Brain microvascular endothelial cell (primary cell): ENCODE measurements around the gene GABRD.

Source experiments
- DNase-seq: peaks from one replicate; pipeline ENCODE4 v3.0.0-alpha.2; 2020
- H3K27ac ChIP-seq: fragments of 250-450 bp; sonication (Bioruptor Pico); 2 replicates; pipeline ENCODE4 v1.5.1; 2020; ENCODE audit warnings: mild to moderate bottlenecking, moderate library complexity
- H3K27me3 ChIP-seq: fragments of 250-450 bp; sonication (Bioruptor Pico); replicated peaks from 2 replicates; pipeline ENCODE4 v1.5.1; 2020; ENCODE audit warnings: mild to moderate bottlenecking
- H3K36me3 ChIP-seq: fragments of 250-450 bp; sonication (Bioruptor Pico); replicated peaks from 2 replicates; pipeline ENCODE4 v1.5.1; 2020; ENCODE audit warnings: mild to moderate bottlenecking
- H3K4me3 ChIP-seq: 2 replicates; pipeline ENCODE4 v1.5.1; 2011; ENCODE audit warnings: low read depth, mild to moderate bottlenecking, control low read depth, low read length, moderate library complexity
- in situ Hi-C: cut with HindIII; loops from 2 replicates; pipeline ENCODE4 v1.10.0; 2017; ENCODE audit warnings: low sequenced_read_pairs, low pct_ligation_motif_present
- TF ChIP-seq, protein P1 (sequence below): IDR thresholded peaks from 2 replicates; pipeline ENCODE4 v1.5.1; 2011; ENCODE audit warnings: low read depth, mild to moderate bottlenecking, moderate library complexity, low read length, control low read depth, inconsistent platforms; ENCODE audit errors: missing control alignments

GABRD gene

GRCh38 chr1:2042830-2043773, 24.0 kb downstream of the GABRD start:
- TF ChIP-seq, protein P1, sequence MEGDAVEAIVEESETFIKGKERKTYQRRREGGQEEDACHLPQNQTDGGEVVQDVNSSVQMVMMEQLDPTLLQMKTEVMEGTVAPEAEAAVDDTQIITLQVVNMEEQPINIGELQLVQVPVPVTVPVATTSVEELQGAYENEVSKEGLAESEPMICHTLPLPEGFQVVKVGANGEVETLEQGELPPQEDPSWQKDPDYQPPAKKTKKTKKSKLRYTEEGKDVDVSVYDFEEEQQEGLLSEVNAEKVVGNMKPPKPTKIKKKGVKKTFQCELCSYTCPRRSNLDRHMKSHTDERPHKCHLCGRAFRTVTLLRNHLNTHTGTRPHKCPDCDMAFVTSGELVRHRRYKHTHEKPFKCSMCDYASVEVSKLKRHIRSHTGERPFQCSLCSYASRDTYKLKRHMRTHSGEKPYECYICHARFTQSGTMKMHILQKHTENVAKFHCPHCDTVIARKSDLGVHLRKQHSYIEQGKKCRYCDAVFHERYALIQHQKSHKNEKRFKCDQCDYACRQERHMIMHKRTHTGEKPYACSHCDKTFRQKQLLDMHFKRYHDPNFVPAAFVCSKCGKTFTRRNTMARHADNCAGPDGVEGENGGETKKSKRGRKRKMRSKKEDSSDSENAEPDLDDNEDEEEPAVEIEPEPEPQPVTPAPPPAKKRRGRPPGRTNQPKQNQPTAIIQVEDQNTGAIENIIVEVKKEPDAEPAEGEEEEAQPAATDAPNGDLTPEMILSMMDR, result peak; percentile 10
- no peak for DNase-seq
- Histone ChIP-seq H3K4me3 (no peak overlapping the region), H3K27me3 (peaks cover 5% of the 10 kb centered on the region), H3K27ac (no peak overlapping the region), H3K36me3 (no peaks in the 10 kb centered on the region)
- in situ Hi-C loops, result no loop called here

DNA sequence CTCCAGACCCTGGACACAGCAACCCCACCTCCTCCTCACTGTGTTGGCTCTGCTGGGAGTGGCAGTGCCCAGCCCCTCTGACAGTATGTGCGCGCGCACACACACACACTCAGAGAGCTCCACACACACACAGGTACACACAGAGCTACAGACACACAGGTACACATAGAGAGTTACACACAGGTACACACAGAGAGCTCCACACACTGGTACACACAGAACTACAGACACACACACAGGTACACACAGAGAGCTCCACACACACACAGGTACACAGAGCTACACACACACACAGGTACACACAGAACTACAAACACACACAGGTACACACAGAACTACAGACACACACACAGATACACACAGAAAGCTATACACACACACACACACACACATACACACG, 24.7 kb downstream of the GABRD start:
- TF ChIP-seq, protein P1, result no peak
- no peak for DNase-seq
- H3K27ac ChIP-seq, result no peak overlapping the region
- H3K4me3 ChIP-seq, result no peak overlapping the region
- no peaks in the 10 kb centered on the region for H3K36me3 ChIP-seq
- peaks cover 13% of the 10 kb centered on the region for H3K27me3 ChIP-seq
- in situ Hi-C loops, result no loop called here

- Histone ChIP-seq H3K4me3 (no peak overlapping the region), H3K36me3 (no peaks in the 10 kb centered on the region), H3K27me3 (peaks cover 18% of the 10 kb centered on the region), H3K27ac (no peak overlapping the region)
- in situ Hi-C loops, result no loop called here
- TF ChIP-seq, protein P1, result peak; percentile 59
- DNase-seq, result peak; percentile 16
Measured at GRCh38 chr1:2044510-2045319, 25.6 kb downstream of the GABRD start.

- TF ChIP-seq, protein P1, result no peak
- H3K36me3 ChIP-seq, result no peaks in the 10 kb centered on the region
- peaks cover 25% of the 10 kb centered on the region for H3K27me3 ChIP-seq
- no peak overlapping the region for H3K27ac ChIP-seq
- no peak for DNase-seq
- H3K4me3 ChIP-seq, result no peak overlapping the region
- in situ Hi-C loops, result no loop called here
Measured at GRCh38 chr1:2045468-2046173, 26.5 kb downstream of the GABRD start.

DNA sequence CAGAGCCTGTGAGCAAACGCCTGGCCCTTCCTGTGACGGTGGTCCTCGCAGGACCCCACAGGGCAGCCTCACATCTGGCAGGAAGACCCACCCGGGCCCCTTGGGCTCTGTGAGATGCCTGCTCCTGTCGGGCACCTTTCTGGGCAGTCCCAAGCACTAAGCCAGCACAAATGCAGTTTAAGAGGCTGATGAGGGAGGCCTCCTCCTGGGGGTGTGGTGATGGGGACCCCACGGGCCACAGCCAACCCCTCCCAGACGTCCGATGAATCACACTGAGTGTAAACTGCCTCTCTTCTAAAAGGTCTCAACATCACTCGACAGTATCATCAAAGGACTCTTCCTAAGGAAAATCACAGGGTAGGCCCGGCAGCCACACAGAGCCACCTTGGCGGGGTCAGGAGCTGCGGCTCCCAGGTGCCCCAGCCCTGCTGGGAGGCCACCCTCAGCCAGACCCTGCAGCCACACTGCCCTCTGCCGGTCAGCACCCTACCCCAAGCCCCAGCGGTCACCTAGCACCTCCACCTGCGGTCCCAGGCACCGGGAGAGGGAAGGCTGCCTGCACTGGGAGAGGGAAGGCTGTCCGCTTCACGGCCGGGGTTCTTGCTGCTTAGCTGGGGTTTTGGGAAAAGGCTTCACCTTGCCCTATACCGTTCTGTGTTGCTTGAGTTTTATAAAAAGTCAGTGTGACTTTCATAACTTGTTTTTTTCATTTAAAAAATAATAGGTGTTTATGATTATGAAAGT, 27.2 kb downstream of the GABRD start:
- no peaks in the 10 kb centered on the region for H3K36me3 ChIP-seq
- peaks cover 32% of the 10 kb centered on the region for H3K27me3 ChIP-seq
- peak; percentile 6 for DNase-seq
- TF ChIP-seq, protein P1, result peak; percentile 83
- in situ Hi-C loops, result no loop called here
- H3K4me3 ChIP-seq, result no peak overlapping the region
- H3K27ac ChIP-seq, result no peak overlapping the region
